Thyroid gland (tissue), 4 donors: ENCODE results near the gene PTPDC1. TPM values are rescaled to one million over a fixed set of nuclear protein-coding genes. Genes with fewer than 3 reads are reported as not detected.

Experiments used
- DNase-seq, 2 donors: peaks; one replicate each; pipeline ENCODE4 v3.0.0-alpha.2; 2019
- H3K27ac ChIP-seq, 3 donors: fragments of 200-600 bp; sonication (generic); 1 replicate in 2 of 3; 2 replicates in 1 of 3; pipeline ENCODE4 v1.5.1; 2016 to 2019; ENCODE audit warnings: mild to moderate bottlenecking in 1 of 3, moderate library complexity in 1 of 3
- H3K27me3 ChIP-seq: fragments of 200-600 bp; sonication (generic); one replicate; pipeline ENCODE4 v1.5.1; 2019
- H3K36me3 ChIP-seq, 2 donors: fragments of 200-600 bp; sonication (generic); one replicate each; pipeline ENCODE4 v1.5.1; 2016 to 2019
- H3K4me1 ChIP-seq, 2 donors: fragments of 200-600 bp; sonication (generic); one replicate each; pipeline ENCODE4 v1.5.1; 2017 to 2019
- H3K4me3 ChIP-seq, 3 donors: fragments of 200-600 bp; sonication (generic); replicated peaks in 1 of 3; 1 replicate in 2 of 3; 2 replicates in 1 of 3; pipeline ENCODE4 v1.5.1; 2016; ENCODE audit warnings: mild to moderate bottlenecking in 1 of 3
- H3K9me3 ChIP-seq: fragments of 200-600 bp; sonication (generic); one replicate; pipeline ENCODE4 v1.5.1; 2017
- POLR2A ChIP-seq, 2 donors: fragments of 450-650 bp; IDR thresholded peaks; one replicate each; pipeline ENCODE4 v1.6.1; 2017; ENCODE audit warnings: antibody characterized with exemption in 2 of 2, mild to moderate bottlenecking in 2 of 2, moderate library complexity in 1 of 2
- WGBS, 2 donors: methylation state at CpG; one replicate each; pipeline ENCODE4 v1.1.5; 2017; 5-methylcytosine and 5-hydroxymethylcytosine counted together
- intact Hi-C: fragments of 100-400 bp; cut with DNase I; formaldehyde crosslinking; loops from one replicate; pipeline ENCODE4 v1.15.1; 2023
- total RNA-seq, 4 donors: library from RNA; depleted of rRNA; stranded (reverse); fragments of >200 nt; gene quantifications; one replicate each; pipeline ENCODE4 v1.2.3, GENCODE V29; 2016
- TF ChIP-seq, protein P1 (sequence below), 6 experiments: fragments of 200-600 bp in 3 of 6; fragments of 450-650 bp in 3 of 6; sonication (generic) in 3 of 6; IDR thresholded peaks; one replicate each; pipeline ENCODE4 v1.5.1; 2016 to 2019; ENCODE audit warnings: antibody characterized with exemption in 6 of 6, mild to moderate bottlenecking in 2 of 6, inconsistent platforms in 1 of 6, moderate library complexity in 1 of 6

The PTPDC1 gene
- total RNA-seq, 4 donors from 2014 or later: 7.5 to 25.2 (median 10.8) TPM

DNA sequence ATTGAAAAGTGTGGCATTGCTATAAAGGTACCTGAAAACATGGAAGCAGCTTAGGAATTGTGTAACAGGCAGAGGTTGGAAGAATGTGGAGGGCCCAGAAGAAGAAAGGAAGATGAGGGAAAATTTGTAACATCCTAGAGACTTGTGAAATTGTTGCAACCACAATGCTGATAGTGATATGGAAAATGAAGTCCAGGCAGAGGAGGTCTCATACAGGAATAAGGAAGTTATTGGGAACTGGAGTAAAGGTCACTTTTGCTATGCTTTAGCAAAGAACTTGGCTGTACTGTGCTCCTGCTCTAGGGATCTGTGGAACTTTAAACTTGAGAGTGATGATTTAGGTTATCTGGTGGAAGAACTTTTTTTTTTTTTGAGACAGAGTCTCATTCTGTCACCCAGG is 43.5 kb downstream of the PTPDC1 start:
- TF ChIP-seq, protein P1, sequence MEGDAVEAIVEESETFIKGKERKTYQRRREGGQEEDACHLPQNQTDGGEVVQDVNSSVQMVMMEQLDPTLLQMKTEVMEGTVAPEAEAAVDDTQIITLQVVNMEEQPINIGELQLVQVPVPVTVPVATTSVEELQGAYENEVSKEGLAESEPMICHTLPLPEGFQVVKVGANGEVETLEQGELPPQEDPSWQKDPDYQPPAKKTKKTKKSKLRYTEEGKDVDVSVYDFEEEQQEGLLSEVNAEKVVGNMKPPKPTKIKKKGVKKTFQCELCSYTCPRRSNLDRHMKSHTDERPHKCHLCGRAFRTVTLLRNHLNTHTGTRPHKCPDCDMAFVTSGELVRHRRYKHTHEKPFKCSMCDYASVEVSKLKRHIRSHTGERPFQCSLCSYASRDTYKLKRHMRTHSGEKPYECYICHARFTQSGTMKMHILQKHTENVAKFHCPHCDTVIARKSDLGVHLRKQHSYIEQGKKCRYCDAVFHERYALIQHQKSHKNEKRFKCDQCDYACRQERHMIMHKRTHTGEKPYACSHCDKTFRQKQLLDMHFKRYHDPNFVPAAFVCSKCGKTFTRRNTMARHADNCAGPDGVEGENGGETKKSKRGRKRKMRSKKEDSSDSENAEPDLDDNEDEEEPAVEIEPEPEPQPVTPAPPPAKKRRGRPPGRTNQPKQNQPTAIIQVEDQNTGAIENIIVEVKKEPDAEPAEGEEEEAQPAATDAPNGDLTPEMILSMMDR (IDR thresholded peaks at IDR 0.05): no peak
- no peak for TF ChIP-seq POLR2A (IDR thresholded peaks at IDR 0.05)
- no peaks in the 10 kb centered on the region for H3K9me3 ChIP-seq
- intact Hi-C loops: no loop called here
- H3K27me3 ChIP-seq: no peaks in the 10 kb centered on the region
- no peaks in the 10 kb centered on the region for H3K36me3 ChIP-seq
- no peak overlapping the region for H3K27ac ChIP-seq
- no peak for DNase-seq
- no peak overlapping the region for H3K4me3 ChIP-seq
- peaks cover 0 to under 1% of the 10 kb centered on the region in 2 donors for H3K4me1 ChIP-seq

DNA sequence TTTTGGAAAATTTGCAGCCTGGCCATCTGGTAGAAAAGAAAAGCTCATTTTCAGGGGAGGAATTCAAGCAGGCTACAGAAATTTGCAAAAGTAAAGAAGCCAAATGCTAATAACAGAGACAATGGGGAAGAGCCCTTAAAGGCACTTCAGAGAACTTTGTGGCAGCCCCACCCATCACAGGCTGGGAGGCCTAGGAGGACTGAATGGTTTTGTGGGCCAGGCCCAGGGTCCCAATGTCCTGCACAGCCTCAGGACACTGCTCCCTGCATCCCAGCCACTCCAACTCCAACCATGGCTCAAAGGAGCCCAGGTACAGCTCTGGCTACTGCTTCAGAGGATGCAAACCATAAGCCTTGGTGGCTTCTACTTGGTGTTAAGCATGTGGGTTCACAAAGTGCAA is 44.3 kb downstream of the PTPDC1 start:
- DNase-seq: no peak
- intact Hi-C loops: no loop called here
- H3K27ac ChIP-seq: no peak overlapping the region

DNA sequence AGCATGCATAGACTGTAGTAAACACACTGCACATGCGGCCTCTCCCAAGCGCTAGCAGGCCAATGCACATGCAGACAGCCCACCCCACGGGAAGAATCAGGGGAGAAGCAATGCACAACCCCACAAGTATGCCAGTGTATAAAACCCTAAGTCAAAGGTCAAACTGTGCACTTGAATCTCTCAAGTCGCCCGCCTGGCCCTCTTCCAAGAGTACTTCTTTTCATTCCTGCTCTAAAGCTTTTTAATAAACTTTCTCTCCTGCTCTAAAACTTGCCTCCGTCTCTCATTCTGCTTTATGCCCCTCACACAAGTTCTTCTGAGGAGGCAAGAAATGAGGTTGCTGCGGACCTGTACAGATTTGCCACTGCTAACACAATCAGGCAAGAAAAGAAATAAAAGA is 50.4 kb downstream of the PTPDC1 start:
- Histone ChIP-seq H3K4me3 (no peak overlapping the region), H3K4me1 (peaks cover 39 to 51% of the 10 kb centered on the region in 2 donors), H3K9me3 (no peaks in the 10 kb centered on the region), H3K36me3 (no peaks in the 10 kb centered on the region), H3K27me3 (no peaks in the 10 kb centered on the region), H3K27ac (peak overlapping the region; percentile 85 to 96 (median 90))
- intact Hi-C loops: no loop called here
- TF ChIP-seq POLR2A (IDR thresholded peaks at IDR 0.05): no peak
- TF ChIP-seq, protein P1 (IDR thresholded peaks at IDR 0.05): no peak
- DNase-seq: peak; percentile 69 to 71
- 39 to 40% methylated on average over 7 of the region's 7 CpGs for WGBS, 2 donors

More for the DNA sequence above, 44.3 kb downstream of the PTPDC1 start:
- Histone ChIP-seq H3K9me3 (no peaks in the 10 kb centered on the region), H3K4me3 (no peak overlapping the region), H3K27me3 (no peaks in the 10 kb centered on the region), H3K36me3 (no peaks in the 10 kb centered on the region), H3K4me1 (peaks cover 8 to 9% of the 10 kb centered on the region in 2 donors)
- TF ChIP-seq, protein P1 (IDR thresholded peaks at IDR 0.05): no peak
- no peak for TF ChIP-seq POLR2A (IDR thresholded peaks at IDR 0.05)

DNA sequence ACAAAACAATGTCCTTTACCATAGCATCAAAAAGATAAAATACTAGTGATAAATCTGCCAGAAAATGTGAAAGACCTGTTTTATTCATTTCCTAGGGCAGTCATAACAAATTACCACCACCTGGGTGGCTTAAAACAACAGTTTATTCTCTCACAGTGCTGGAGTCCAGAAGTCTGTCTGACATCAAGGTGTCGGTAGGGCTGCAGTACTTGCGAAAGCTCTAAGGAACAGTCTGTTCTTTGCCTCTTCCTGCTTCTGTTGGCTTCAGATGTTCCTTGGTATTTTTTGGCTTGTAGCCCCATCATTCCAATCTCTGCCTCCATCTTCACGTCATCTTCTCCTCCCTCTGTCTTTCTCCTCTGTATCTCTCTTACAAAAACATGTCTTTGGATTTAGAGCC is 51.0 kb downstream of the PTPDC1 start:
- intact Hi-C loops: no loop called here
- Histone ChIP-seq H3K4me3 (no peak overlapping the region), H3K4me1 (peaks cover 45 to 56% of the 10 kb centered on the region in 2 donors), H3K36me3 (no peaks in the 10 kb centered on the region), H3K27me3 (no peaks in the 10 kb centered on the region), H3K27ac (peak overlapping the region; percentile 85 to 96 (median 90)), H3K9me3 (no peaks in the 10 kb centered on the region)
- peak; percentile 78 for DNase-seq
- peak in 1 of 2 donors; percentile 33 for TF ChIP-seq POLR2A (IDR thresholded peaks at IDR 0.05)
- TF ChIP-seq, protein P1 (IDR thresholded peaks at IDR 0.05): peak in 2 of 6 experiments; percentile 9 to 13
- 7 to 18% methylated on average over 3 of the region's 3 CpGs for WGBS, 2 donors

DNA sequence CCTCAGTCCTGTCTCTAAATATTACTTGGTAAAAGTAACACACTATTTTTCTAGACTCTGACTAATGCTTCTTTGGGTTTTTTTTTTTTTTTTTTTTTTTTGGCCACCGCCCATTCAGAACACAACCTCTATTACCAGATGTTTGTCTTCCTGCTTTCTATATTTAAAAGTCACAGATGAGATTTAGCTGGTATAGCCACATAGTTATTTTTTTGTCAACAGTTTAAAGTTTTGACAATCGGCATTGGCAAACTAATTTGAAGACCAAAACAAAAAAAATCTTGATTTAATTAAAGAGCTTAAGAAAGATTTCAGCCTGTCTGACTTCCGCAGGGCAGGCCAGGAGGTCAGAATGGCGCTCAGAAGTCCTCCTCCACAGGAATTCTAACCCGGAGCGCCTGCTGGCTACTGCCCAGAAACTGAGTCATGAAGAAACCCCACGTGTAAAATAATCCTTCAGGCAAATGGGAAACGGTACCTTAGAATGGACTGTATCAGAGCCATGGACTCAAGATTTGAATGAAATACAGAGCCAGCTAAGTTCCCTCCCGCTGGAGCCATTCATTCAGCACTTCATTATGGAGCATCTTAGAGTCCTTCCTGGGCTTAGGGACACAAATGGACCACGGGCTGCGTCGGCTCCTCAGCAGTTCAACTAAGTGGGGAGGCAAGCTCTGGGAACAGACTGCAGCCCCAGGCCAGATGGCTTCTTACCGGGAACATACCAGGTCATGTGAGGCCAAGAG is 55.6 kb downstream of the PTPDC1 start:
- DNase-seq: peak; percentile 84 to 88
- intact Hi-C loops: no loop called here
- TF ChIP-seq POLR2A (IDR thresholded peaks at IDR 0.05): no peak
- Histone ChIP-seq H3K4me3 (no peak overlapping the region), H3K4me1 (peaks cover 56 to 78% of the 10 kb centered on the region in 2 donors), H3K27ac (peak overlapping the region; percentile 74 to 90 (median 87)), H3K36me3 (no peaks in the 10 kb centered on the region), H3K27me3 (no peaks in the 10 kb centered on the region), H3K9me3 (no peaks in the 10 kb centered on the region)
- 47 to 58% methylated on average over 13 of the region's 13 CpGs for WGBS, 2 donors
